Neural progenitor cell (in vitro differentiated cells): ENCODE results near the gene ZNF710. TPM values are rescaled to one million over a fixed set of nuclear protein-coding genes. Genes with fewer than 3 reads are reported as not detected.

Source experiments
- DNase-seq: peaks from one replicate; pipeline ENCODE4 v3.0.0-alpha.2; 2016; ENCODE audit warnings: low spot score
- H2AFZ ChIP-seq: fragments of 200-600 bp; sonication (generic); replicated peaks from 2 replicates; pipeline ENCODE4 v1.6.1; 2016; ENCODE audit warnings: antibody characterized with exemption
- H3F3A ChIP-seq: fragments of 200-600 bp; sonication (generic); 2 replicates; pipeline ENCODE4 v1.6.1; 2016; ENCODE audit warnings: antibody characterized with exemption, low read depth
- H3K27ac ChIP-seq: fragments of 200-600 bp; sonication (generic); 2 replicates; pipeline ENCODE4 v1.5.1; 2016; ENCODE audit warnings: mild to moderate bottlenecking
- H3K27me3 ChIP-seq: fragments of 200-600 bp; sonication (generic); 2 replicates; pipeline ENCODE4 v1.6.1; 2016; ENCODE audit warnings: mild to moderate bottlenecking, moderate library complexity
- H3K36me3 ChIP-seq: fragments of 200-600 bp; sonication (generic); 2 replicates; pipeline ENCODE4 v1.5.1; 2016
- H3K4me1 ChIP-seq: fragments of 200-600 bp; sonication (generic); 2 replicates; pipeline ENCODE4 v1.6.1; 2016; ENCODE audit warnings: mixed run types
- H3K4me2 ChIP-seq: fragments of 200-600 bp; sonication (generic); 2 replicates; pipeline ENCODE4 v1.6.1; 2016
- H3K4me3 ChIP-seq: fragments of 200-600 bp; sonication (generic); 2 replicates; pipeline ENCODE4 v1.5.1; 2016
- H3K79me2 ChIP-seq: fragments of 200-600 bp; sonication (generic); 2 replicates; pipeline ENCODE4 v1.6.1; 2016; ENCODE audit warnings: low read depth
- H3K9ac ChIP-seq: fragments of 200-600 bp; sonication (generic); 2 replicates; pipeline ENCODE4 v1.6.1; 2016
- H3K9me3 ChIP-seq: fragments of 200-600 bp; sonication (generic); 2 replicates; pipeline ENCODE4 v1.5.1; 2016; ENCODE audit warnings: low read depth
- H4K20me1 ChIP-seq: fragments of 200-600 bp; sonication (generic); 2 replicates; pipeline ENCODE4 v1.6.1; 2016; ENCODE audit warnings: low read depth
- H3K27ac Mint-ChIP-seq: 3 replicates; pipeline ENCODE4 v1.8.0; 2021; ENCODE audit warnings: mixed read lengths
- H3K27me3 Mint-ChIP-seq: 2 replicates; pipeline ENCODE4 v1.8.0; 2022; ENCODE audit warnings: low read depth, mild to moderate bottlenecking, inconsistent platforms, moderate library complexity, mixed read lengths; ENCODE audit not compliant: insufficient read depth
- H3K36me3 Mint-ChIP-seq: 3 replicates; pipeline ENCODE4 v1.8.0; 2021; ENCODE audit warnings: mixed read lengths
- H3K4me1 Mint-ChIP-seq: 3 replicates; pipeline ENCODE4 v1.8.0; 2021; ENCODE audit warnings: mixed read lengths
- H3K4me3 Mint-ChIP-seq: 3 replicates; pipeline ENCODE4 v1.8.0; 2021; ENCODE audit warnings: mild to moderate bottlenecking, moderate library complexity, mixed read lengths
- H3K9me3 Mint-ChIP-seq: 3 replicates; pipeline ENCODE4 v1.8.0; 2020; ENCODE audit warnings: mixed read lengths
- EZH2 ChIP-seq: fragments of 200-600 bp; sonication (generic); IDR thresholded peaks from 2 replicates; pipeline ENCODE4 v1.6.1; 2017; ENCODE audit warnings: antibody characterized with exemption, mild to moderate bottlenecking, moderate library complexity
- EZH2phosphoT487 ChIP-seq: fragments of 200-600 bp; sonication (generic); IDR thresholded peaks from 2 replicates; pipeline ENCODE4 v1.6.1; 2017; ENCODE audit warnings: antibody characterized with exemption
- total RNA-seq: library from RNA; depleted of rRNA; stranded (reverse); fragments of >200 nt; gene quantifications from 2 replicates; pipeline ENCODE4 v1.2.3, GENCODE V29; 2015; ENCODE audit warnings: low replicate concordance
- TF ChIP-seq, protein P1 (sequence below): fragments of 200-600 bp; sonication (generic); IDR thresholded peaks from 2 replicates; pipeline ENCODE4 v1.5.1; 2017; ENCODE audit warnings: antibody characterized with exemption, mild to moderate bottlenecking

The ZNF710 gene
- total RNA-seq, 1 donor from 2014 or later: 14.9 TPM

- Histone ChIP-seq H3K9ac (no peak overlapping the region), H3K27ac (peak overlapping the region; percentile 67), H3K36me3 (no peaks in the 10 kb centered on the region), H3K27me3 (no peaks in the 10 kb centered on the region), H3K79me2 (no peaks in the 10 kb centered on the region), H3K4me1 (peaks cover 8% of the 10 kb centered on the region), H2AFZ (no peak overlapping the region), H3K4me2 (no peak overlapping the region), H3K9me3 (no peaks in the 10 kb centered on the region), H3K4me3 (no peak overlapping the region), H4K20me1 (peaks cover 12% of the 10 kb centered on the region), H3F3A (peaks cover 15% of the 10 kb centered on the region)
- no peaks in the 10 kb centered on the region for H3K27me3 Mint-ChIP-seq
- no peak for DNase-seq
- TF ChIP-seq EZH2 (no peak), EZH2phosphoT487 (no peak)
- TF ChIP-seq, protein P1, sequence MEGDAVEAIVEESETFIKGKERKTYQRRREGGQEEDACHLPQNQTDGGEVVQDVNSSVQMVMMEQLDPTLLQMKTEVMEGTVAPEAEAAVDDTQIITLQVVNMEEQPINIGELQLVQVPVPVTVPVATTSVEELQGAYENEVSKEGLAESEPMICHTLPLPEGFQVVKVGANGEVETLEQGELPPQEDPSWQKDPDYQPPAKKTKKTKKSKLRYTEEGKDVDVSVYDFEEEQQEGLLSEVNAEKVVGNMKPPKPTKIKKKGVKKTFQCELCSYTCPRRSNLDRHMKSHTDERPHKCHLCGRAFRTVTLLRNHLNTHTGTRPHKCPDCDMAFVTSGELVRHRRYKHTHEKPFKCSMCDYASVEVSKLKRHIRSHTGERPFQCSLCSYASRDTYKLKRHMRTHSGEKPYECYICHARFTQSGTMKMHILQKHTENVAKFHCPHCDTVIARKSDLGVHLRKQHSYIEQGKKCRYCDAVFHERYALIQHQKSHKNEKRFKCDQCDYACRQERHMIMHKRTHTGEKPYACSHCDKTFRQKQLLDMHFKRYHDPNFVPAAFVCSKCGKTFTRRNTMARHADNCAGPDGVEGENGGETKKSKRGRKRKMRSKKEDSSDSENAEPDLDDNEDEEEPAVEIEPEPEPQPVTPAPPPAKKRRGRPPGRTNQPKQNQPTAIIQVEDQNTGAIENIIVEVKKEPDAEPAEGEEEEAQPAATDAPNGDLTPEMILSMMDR: no peak
- H3K4me3 Mint-ChIP-seq: no peak overlapping the region
- no peaks in the 10 kb centered on the region for H3K9me3 Mint-ChIP-seq
- no peak overlapping the region for H3K27ac Mint-ChIP-seq
- peaks cover 22% of the 10 kb centered on the region for H3K36me3 Mint-ChIP-seq
- peaks cover 4% of the 10 kb centered on the region for H3K4me1 Mint-ChIP-seq
Observed at GRCh38 chr15:90080818-90081393, 79.8 kb downstream of the ZNF710 start.

GRCh38 chr15:90082140-90082715, 81.1 kb downstream of the ZNF710 start:
- no peaks in the 10 kb centered on the region for H3K9me3 ChIP-seq
- no peak for TF ChIP-seq EZH2
- TF ChIP-seq EZH2phosphoT487: no peak
- TF ChIP-seq, protein P1: no peak
- peak; percentile 56 for DNase-seq
- no peak overlapping the region for H3K4me2 ChIP-seq
- peak overlapping the region; percentile 94 for H3K27ac Mint-ChIP-seq
- H3K27me3 Mint-ChIP-seq: no peaks in the 10 kb centered on the region
- H3K36me3 ChIP-seq: no peaks in the 10 kb centered on the region
- H3K27ac ChIP-seq: peak overlapping the region; percentile 58
- no peaks in the 10 kb centered on the region for H3K79me2 ChIP-seq
- peaks cover 3% of the 10 kb centered on the region for H3K4me1 Mint-ChIP-seq
- no peak overlapping the region for H3K4me3 Mint-ChIP-seq
- H3K36me3 Mint-ChIP-seq: peaks cover 27% of the 10 kb centered on the region
- no peak overlapping the region for H3K9ac ChIP-seq
- H3K9me3 Mint-ChIP-seq: no peaks in the 10 kb centered on the region
- no peak overlapping the region for H3K4me3 ChIP-seq
- H3F3A ChIP-seq: peaks cover 11% of the 10 kb centered on the region
- H4K20me1 ChIP-seq: peaks cover 9% of the 10 kb centered on the region
- peaks cover 7% of the 10 kb centered on the region for H3K4me1 ChIP-seq
- H2AFZ ChIP-seq: no peak overlapping the region
- no peaks in the 10 kb centered on the region for H3K27me3 ChIP-seq

DNA sequence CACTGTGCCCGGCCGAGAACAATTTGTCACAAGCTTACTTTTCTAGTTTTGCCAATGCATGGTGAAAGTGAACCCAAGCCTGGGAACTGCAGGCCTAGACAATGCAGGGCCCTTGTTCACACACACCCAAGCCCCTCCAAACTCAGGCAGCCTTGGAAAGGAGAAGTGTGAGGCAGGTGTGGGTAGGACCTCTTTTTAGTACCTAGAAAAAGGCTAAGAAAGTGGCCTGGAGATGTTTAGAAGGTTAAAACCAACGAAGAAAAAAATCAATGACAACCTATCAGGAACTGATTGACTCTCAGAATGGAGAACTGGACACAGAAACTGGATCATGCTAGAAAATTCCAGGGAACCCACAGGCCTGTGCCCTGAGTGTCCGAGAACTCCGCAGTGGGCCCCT, 82.3 kb downstream of the ZNF710 start:
- no peak overlapping the region for H3K4me3 Mint-ChIP-seq
- peaks cover 23% of the 10 kb centered on the region for H3K36me3 Mint-ChIP-seq
- H3K27me3 Mint-ChIP-seq: no peaks in the 10 kb centered on the region
- Histone ChIP-seq H4K20me1 (peaks cover 9% of the 10 kb centered on the region), H3K79me2 (no peaks in the 10 kb centered on the region), H3K27ac (peak overlapping the region; percentile 37), H3K4me2 (no peak overlapping the region), H3K4me3 (no peak overlapping the region), H3K27me3 (no peaks in the 10 kb centered on the region), H2AFZ (no peak overlapping the region), H3K9ac (no peak overlapping the region), H3K4me1 (peaks cover 7% of the 10 kb centered on the region), H3K9me3 (no peaks in the 10 kb centered on the region), H3F3A (peaks cover 15% of the 10 kb centered on the region), H3K36me3 (no peaks in the 10 kb centered on the region)
- no peak overlapping the region for H3K27ac Mint-ChIP-seq
- TF ChIP-seq EZH2 (no peak), EZH2phosphoT487 (no peak)
- TF ChIP-seq, protein P1: no peak
- H3K9me3 Mint-ChIP-seq: no peaks in the 10 kb centered on the region
- DNase-seq: no peak
- peaks cover 3% of the 10 kb centered on the region for H3K4me1 Mint-ChIP-seq
